Measurements from ENCODE around the gene TIMM13. TPM values are rescaled to one million over a fixed set of nuclear protein-coding genes. Genes with fewer than 3 reads are reported as not detected.
A peak's percentile ranks its signal among the peaks of the same experiment; 100 is the strongest.
"Not testable (repeated sequence)": the region's sequence is repeated elsewhere in the genome, so short reads cannot be mapped to it uniquely, and the experiment has no call there.

The TIMM13 gene
- total RNA-seq, 1 donor from 2014 or later, result 91.5 TPM

DNA sequence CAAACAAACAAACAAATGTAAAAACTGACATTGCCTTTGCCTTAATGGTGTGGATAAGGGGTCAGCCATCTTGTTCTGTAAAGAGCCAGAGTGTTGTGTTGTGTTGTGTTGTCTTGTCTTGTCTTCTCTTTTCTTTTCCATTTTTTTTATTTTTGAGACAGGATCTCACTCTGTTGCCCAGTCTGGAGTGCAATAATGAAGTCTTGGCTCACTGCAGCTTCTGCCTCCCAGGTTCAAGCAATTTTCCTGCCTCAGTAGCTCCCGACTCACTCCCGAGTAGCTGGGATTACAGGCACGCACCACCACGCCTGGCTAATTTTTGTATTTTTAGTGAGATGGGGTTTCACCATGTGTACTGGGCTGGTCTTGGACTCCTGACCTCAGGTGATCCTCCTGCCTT is 27.8 kb downstream of the TIMM13 start:
- no peaks in the 10 kb centered on the region for H3K4me1 Mint-ChIP-seq (ENCODE audit: low read depth, unreplicated experiment)
- H3K27me3 Mint-ChIP-seq (ENCODE audit: unreplicated experiment), result peaks cover 3% of the 10 kb centered on the region
- no peak overlapping the region for H3K27ac Mint-ChIP-seq (ENCODE audit: unreplicated experiment)
- TF ChIP-seq, protein P1, sequence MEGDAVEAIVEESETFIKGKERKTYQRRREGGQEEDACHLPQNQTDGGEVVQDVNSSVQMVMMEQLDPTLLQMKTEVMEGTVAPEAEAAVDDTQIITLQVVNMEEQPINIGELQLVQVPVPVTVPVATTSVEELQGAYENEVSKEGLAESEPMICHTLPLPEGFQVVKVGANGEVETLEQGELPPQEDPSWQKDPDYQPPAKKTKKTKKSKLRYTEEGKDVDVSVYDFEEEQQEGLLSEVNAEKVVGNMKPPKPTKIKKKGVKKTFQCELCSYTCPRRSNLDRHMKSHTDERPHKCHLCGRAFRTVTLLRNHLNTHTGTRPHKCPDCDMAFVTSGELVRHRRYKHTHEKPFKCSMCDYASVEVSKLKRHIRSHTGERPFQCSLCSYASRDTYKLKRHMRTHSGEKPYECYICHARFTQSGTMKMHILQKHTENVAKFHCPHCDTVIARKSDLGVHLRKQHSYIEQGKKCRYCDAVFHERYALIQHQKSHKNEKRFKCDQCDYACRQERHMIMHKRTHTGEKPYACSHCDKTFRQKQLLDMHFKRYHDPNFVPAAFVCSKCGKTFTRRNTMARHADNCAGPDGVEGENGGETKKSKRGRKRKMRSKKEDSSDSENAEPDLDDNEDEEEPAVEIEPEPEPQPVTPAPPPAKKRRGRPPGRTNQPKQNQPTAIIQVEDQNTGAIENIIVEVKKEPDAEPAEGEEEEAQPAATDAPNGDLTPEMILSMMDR (IDR thresholded peaks at IDR 0.05; ENCODE audit: partially characterized antibody, unreplicated experiment), result no peak
- DNase-seq, result no peak
- H3K9me3 Mint-ChIP-seq (ENCODE audit: unreplicated experiment), result no peaks in the 10 kb centered on the region
- H3K36me3 Mint-ChIP-seq (ENCODE audit: unreplicated experiment), result peaks cover 5% of the 10 kb centered on the region
- no peak overlapping the region for H3K4me3 Mint-ChIP-seq (ENCODE audit: unreplicated experiment)

DNA sequence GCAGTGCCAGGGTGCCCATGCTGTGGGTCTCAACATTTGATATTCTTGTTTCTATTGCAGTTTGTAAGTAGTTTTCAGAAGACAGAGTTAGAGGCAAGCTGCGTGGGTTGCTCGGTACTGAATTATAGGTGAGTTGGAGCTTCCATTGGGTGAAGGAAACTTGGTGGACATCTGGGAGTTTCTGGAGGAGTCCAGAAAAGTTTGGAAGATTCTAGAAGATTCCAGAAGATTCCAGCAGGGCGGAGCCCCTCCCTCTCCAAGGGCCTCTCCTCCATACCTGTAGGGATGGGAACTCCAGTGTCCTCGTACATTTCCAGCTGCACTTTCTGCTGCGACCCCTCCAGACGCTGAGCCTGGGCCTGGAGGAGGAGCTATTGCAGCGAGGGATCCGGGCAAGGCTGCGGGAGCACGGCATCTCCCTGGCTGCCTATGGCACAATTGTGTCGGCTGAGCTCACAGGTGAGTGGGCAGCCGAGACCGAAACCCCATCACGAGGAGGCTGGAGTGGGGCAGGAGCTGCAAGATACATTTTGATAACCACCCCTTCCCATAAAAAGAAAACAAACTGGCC is 28.6 kb downstream of the TIMM13 start:
- H3K27me3 Mint-ChIP-seq (ENCODE audit: unreplicated experiment), result peaks cover 3% of the 10 kb centered on the region
- H3K4me3 Mint-ChIP-seq (ENCODE audit: unreplicated experiment), result no peak overlapping the region
- H3K36me3 Mint-ChIP-seq (ENCODE audit: unreplicated experiment), result no peaks in the 10 kb centered on the region
- DNase-seq, result no peak
- no peak overlapping the region for H3K27ac Mint-ChIP-seq (ENCODE audit: unreplicated experiment)
- no peaks in the 10 kb centered on the region for H3K9me3 Mint-ChIP-seq (ENCODE audit: unreplicated experiment)
- H3K4me1 Mint-ChIP-seq (ENCODE audit: low read depth, unreplicated experiment), result no peaks in the 10 kb centered on the region
- TF ChIP-seq, protein P1 (IDR thresholded peaks at IDR 0.05; ENCODE audit: partially characterized antibody, unreplicated experiment), result no peak

DNA sequence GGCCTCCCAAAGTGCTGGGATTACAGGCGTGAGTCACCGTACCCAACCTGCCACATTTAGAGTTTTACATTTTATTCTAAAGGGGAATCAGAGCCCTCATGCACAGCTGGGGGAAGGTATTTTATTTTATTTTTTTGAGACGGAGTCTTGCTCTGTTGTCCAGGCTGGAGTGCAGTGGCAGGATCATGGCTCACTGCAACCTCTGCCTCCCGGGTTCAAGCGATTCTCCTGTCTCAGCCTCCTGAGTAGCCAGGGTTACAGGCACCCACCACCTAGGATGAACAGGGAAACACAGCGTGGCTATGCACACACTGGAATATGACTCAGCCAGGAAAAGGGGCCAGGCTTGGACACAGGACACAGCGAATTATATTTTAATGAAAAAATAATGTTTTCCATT is 30.2 kb downstream of the TIMM13 start:
- not testable (repeated sequence) for H3K27me3 Mint-ChIP-seq (ENCODE audit: unreplicated experiment); H3K4me1 Mint-ChIP-seq (ENCODE audit: low read depth, unreplicated experiment); H3K9me3 Mint-ChIP-seq (ENCODE audit: unreplicated experiment); H3K4me3 Mint-ChIP-seq (ENCODE audit: unreplicated experiment); H3K27ac Mint-ChIP-seq (ENCODE audit: unreplicated experiment); H3K36me3 Mint-ChIP-seq (ENCODE audit: unreplicated experiment); DNase-seq

DNA sequence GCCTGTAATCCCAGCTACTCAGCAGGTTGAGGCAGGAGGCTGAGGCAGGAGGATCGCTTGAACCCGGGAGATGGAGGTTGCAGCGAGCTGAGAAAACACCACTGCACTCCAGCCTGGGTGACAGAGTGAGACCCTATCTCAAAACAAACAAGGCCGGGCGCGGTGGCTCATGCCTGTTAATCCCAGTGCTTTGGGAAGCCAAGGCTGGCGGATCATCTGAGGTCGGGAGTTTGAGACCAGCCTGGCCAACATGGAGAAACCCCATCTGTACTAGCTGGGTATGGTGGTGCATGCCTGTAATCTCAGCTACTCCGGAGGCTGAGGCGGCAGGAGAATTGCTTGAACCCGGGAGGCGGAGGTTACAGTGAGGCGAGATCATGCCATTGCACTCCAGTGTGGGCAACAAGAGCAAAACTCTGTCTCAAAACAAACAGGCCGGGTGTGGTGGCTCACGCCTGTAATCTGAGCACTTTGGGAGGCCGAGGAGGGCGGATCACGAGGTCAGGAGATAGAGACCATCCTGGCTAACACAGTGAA is 32.0 kb downstream of the TIMM13 start:
- not testable (repeated sequence) for DNase-seq; H3K4me1 Mint-ChIP-seq (ENCODE audit: low read depth, unreplicated experiment); H3K27me3 Mint-ChIP-seq (ENCODE audit: unreplicated experiment); H3K9me3 Mint-ChIP-seq (ENCODE audit: unreplicated experiment); H3K4me3 Mint-ChIP-seq (ENCODE audit: unreplicated experiment); H3K27ac Mint-ChIP-seq (ENCODE audit: unreplicated experiment); H3K36me3 Mint-ChIP-seq (ENCODE audit: unreplicated experiment)

DNA sequence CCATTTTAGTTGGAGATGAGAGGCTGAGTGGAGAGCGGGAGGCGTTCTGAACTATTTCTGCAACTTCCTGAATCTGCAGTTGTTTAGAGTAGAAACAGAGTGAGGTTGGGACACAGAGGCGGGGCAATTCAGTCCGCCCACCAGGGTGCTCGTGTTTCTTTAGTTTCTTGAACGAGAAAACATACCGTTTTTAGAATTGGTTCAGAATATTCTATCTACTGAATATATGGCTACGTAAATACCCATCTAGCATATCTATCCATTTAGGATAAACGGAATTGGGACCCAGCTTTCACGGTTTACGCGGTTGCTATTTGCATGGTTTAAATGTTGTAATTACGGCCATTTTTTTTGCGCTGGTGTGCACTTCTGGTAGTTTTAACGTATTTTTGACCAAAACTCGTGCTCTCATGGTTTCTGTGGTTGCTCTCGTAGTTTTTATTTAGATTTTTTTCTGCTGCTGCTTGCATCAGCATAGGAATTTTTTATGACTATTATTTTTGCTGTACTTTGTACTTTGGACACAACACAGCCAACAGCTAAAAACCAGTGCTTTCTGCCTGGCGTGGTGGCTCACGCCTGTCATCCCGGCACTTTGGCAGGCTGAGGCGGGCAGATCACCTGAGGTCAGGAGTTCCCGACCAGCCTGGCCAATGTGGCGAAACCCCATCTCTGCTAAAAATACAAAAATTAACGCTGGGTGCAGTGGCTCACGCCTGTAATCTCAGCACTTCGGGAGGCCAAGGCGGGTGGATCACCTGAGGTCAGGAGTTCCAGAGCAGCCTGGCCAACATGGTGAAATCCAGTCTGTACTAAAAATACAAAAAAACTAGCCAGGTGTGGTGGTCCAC is 32.7 kb downstream of the TIMM13 start:
- peaks cover 3% of the 10 kb centered on the region for H3K9me3 Mint-ChIP-seq (ENCODE audit: unreplicated experiment)
- peaks cover 2% of the 10 kb centered on the region for H3K4me1 Mint-ChIP-seq (ENCODE audit: low read depth, unreplicated experiment)
- H3K4me3 Mint-ChIP-seq (ENCODE audit: unreplicated experiment), result no peak overlapping the region
- H3K27ac Mint-ChIP-seq (ENCODE audit: unreplicated experiment), result no peak overlapping the region
- TF ChIP-seq, protein P1 (IDR thresholded peaks at IDR 0.05; ENCODE audit: partially characterized antibody, unreplicated experiment), result no peak
- peaks cover 3% of the 10 kb centered on the region for H3K27me3 Mint-ChIP-seq (ENCODE audit: unreplicated experiment)
- no peak for DNase-seq
- H3K36me3 Mint-ChIP-seq (ENCODE audit: unreplicated experiment), result no peaks in the 10 kb centered on the region

DNA sequence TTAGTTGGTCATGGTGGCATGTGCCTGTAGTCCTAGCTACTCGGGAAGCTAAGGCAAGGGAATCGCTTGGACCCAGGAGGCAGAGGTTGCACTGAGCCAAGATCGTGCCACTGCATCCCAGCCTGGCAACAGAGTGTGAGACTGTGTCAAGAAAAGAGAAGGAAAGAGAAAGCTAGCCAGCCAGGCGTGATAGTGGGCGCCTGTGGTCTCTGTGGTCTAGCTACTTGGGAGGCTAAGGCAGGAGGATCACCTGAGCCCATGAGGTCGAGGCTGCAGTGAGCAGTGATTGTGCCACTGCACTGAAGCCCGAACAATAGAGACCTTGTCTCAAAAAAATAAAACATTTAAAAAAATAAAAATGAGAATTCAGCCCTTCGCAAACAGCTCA is 33.3 kb downstream of the TIMM13 start:
- no peak for DNase-seq
- Mint-ChIP-seq H3K9me3 (ENCODE audit: unreplicated experiment) (peaks cover 3% of the 10 kb centered on the region), H3K36me3 (ENCODE audit: unreplicated experiment) (no peaks in the 10 kb centered on the region), H3K4me1 (ENCODE audit: low read depth, unreplicated experiment) (peaks cover 2% of the 10 kb centered on the region), H3K27me3 (ENCODE audit: unreplicated experiment) (peaks cover 3% of the 10 kb centered on the region), H3K4me3 (ENCODE audit: unreplicated experiment) (no peak overlapping the region), H3K27ac (ENCODE audit: unreplicated experiment) (no peak overlapping the region)
- TF ChIP-seq, protein P1 (IDR thresholded peaks at IDR 0.05; ENCODE audit: partially characterized antibody, unreplicated experiment), result no peak

DNA sequence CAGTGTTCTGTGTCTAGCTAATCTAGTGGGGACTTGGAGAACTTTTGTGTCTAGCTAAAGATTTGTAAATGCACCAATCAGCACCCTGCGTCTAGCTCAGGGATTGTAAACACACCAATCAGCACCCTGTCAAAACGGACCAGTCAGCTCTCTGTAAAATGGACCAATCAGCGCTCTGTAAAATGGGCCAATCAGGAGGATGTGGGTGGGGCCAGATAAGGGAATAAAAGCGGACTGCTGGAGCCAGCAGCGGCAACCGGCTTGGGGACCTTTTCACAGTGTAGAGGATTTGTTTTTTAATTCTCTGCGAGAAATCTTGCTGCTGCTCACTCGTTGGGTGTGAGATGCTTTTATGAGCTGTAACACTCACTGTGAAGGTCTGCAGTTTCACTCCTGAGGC is 34.5 kb downstream of the TIMM13 start:
- H3K36me3 Mint-ChIP-seq (ENCODE audit: unreplicated experiment); H3K27me3 Mint-ChIP-seq (ENCODE audit: unreplicated experiment); H3K4me1 Mint-ChIP-seq (ENCODE audit: low read depth, unreplicated experiment); H3K4me3 Mint-ChIP-seq (ENCODE audit: unreplicated experiment); DNase-seq; H3K9me3 Mint-ChIP-seq (ENCODE audit: unreplicated experiment): not testable (repeated sequence)
- H3K27ac Mint-ChIP-seq (ENCODE audit: unreplicated experiment), result peak overlapping the region; percentile 20
